ENCODE data around the gene KRTAP16-1. TPM values are rescaled to one million over a fixed set of nuclear protein-coding genes. Genes with fewer than 3 reads are reported as not detected.
"Not testable (repeated sequence)": the region's sequence is repeated elsewhere in the genome, so short reads cannot be mapped to it uniquely, and the experiment has no call there.

The KRTAP16-1 gene
- total and polyA plus RNA-seq, 5 donors, result not detected

DNA sequence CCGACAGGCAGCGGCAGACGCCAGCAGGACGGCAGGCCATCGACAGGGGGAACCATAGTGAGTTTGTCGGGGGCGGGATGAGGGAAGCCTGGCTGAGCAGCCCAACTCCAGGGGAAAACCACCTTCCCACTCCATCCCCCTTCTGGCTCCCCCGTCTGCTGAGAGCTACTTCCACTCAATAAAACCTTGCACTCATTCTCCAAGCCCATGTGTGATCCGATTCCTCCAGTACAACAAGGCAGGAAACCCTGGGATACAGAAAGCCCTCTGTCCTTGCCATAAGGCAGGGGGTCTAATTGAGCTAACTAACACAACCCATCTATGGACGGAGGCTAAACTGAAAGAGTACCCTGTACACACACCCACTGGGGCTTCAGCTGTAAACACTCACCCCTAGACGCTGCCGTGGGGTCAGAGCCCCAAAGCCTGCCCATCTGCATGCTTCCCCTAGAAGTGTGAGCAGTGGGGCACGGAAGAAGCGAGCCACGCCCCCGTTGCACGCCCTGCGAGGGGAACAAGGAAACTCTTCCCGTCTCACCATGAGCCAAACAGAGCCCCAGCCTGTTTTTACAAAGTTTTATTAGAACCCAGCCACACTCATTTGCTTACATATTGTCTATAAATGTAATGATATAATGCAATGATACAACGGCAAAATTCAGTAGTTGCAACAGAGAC, 10.5 kb downstream of the KRTAP16-1 start:
- Histone ChIP-seq H3K9me3 (ENCODE audit: control insufficient read depth, low read length) (no peaks in the 10 kb centered on the region), H3K4me1 (ENCODE audit: control insufficient read depth, insufficient read depth, low read length) (no peaks in the 10 kb centered on the region), H3K4me3 (ENCODE audit: low read length) (no peak overlapping the region), H3K27ac (ENCODE audit: low read length) (no peak overlapping the region), H3K27me3 (ENCODE audit: control insufficient read depth, insufficient read depth) (no peaks in the 10 kb centered on the region)
- DNase-seq, result no peak
- WGBS, result 84% methylated on average over 20 of the region's 20 CpGs
- intact Hi-C loops (cut with DNase I), result no loop called here
- no peak for ATAC-seq

DNA sequence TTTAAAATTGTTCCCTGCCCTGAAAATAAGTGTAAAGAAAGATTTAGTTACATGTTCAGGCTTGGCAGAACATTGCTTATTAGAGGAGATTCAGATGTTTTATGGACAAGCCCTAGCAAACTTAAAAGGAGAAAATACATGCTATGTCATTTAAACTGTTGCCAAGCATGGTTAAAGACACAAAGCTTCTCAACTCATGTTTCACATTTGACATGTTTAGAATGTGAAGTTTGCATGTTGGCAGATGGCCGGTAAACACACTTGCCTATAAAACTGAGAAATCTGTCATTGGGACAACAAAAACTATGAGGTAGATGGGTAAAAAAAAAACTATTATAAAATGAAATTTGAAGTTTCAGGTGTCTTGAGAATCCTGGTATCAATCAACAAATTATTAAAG, 12.3 kb downstream of the KRTAP16-1 start:
- no peaks in the 10 kb centered on the region for H3K27me3 ChIP-seq (ENCODE audit: control insufficient read depth, insufficient read depth)
- 90% methylated on average over 1 of the region's 1 CpG for WGBS
- H3K4me1 ChIP-seq (ENCODE audit: control insufficient read depth, insufficient read depth, low read length), result no peaks in the 10 kb centered on the region
- DNase-seq, result no peak
- H3K27ac ChIP-seq (ENCODE audit: low read length), result no peak overlapping the region
- no peaks in the 10 kb centered on the region for H3K9me3 ChIP-seq (ENCODE audit: control insufficient read depth, low read length)
- no peak overlapping the region for H3K4me3 ChIP-seq (ENCODE audit: low read length)
- ATAC-seq, result no peak
- intact Hi-C loops (cut with DNase I), result no loop called here

DNA sequence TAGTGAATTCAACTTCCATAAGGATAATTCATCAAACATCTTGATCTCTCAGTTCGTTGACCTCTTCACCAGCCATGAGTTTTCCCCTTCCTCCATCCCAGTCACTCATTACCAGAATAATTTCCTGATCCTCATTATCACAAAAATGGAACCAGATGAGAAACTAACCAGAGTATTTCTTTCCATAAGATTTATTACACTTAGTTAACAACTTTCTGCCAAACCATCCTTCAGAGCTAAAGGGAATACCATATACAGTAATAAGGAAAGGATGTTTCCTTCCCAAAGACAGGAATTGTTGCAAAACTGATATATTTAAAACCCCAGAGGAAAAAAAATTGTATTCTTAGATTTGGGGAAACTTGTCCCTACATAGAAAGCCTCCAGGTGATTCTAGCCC, 15.1 kb downstream of the KRTAP16-1 start:
- Histone ChIP-seq H3K4me1 (ENCODE audit: control insufficient read depth, insufficient read depth, low read length) (no peaks in the 10 kb centered on the region), H3K27ac (ENCODE audit: low read length) (no peak overlapping the region), H3K9me3 (ENCODE audit: control insufficient read depth, low read length) (no peaks in the 10 kb centered on the region), H3K4me3 (ENCODE audit: low read length) (no peak overlapping the region), H3K27me3 (ENCODE audit: control insufficient read depth, insufficient read depth) (no peaks in the 10 kb centered on the region)
- ATAC-seq, result no peak
- no peak for DNase-seq
- 79% methylated on average over 1 of the region's 1 CpG for WGBS
- intact Hi-C loops (cut with DNase I), result no loop called here

DNA sequence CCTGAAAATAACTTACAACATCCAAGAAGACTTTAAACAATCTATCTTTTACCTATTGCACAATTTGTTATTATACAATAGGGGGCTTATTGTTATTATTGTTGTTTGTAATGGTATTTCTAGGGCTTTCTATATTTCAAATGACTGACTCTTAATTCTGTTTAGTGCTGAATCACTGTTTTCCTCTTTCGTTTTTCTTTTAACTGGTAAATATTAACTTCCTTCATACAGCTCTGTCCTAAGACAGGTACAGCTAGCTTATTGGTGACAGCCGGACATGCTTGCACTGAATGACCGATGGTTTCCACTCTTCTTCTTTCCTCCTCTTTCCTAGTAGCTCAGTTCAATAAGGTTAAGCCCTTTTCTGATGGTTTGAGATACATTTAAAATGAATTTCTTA, 22.1 kb downstream of the KRTAP16-1 start:
- DNase-seq, result no peak
- intact Hi-C loops (cut with DNase I), result no loop called here
- Histone ChIP-seq H3K4me3 (ENCODE audit: low read length) (no peak overlapping the region), H3K27ac (ENCODE audit: low read length) (no peak overlapping the region), H3K4me1 (ENCODE audit: control insufficient read depth, insufficient read depth, low read length) (no peaks in the 10 kb centered on the region), H3K27me3 (ENCODE audit: control insufficient read depth, insufficient read depth) (no peaks in the 10 kb centered on the region), H3K9me3 (ENCODE audit: control insufficient read depth, low read length) (no peaks in the 10 kb centered on the region)
- WGBS, result 79% methylated on average over 3 of the region's 3 CpGs
- no peak for ATAC-seq

DNA sequence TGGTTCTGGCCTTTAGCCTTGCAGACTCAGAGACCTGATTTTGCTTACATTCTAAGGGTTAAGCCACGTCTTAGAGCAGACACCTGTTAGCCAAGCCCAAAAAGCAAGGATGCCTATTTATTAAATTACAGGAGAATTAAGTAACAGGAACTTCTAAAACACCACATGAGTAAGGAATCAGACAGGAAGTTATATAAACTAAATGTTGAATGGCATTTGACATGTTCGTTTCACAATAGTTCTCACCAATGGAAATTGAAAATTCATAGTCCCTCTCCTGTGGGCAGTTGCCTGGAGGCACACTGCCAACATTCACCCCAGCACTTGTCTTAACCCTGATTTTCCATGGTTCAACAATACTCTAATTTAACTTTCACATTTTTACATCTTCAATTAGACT, 24.6 kb downstream of the KRTAP16-1 start:
- no peaks in the 10 kb centered on the region for H3K9me3 ChIP-seq (ENCODE audit: control insufficient read depth, low read length)

DNA sequence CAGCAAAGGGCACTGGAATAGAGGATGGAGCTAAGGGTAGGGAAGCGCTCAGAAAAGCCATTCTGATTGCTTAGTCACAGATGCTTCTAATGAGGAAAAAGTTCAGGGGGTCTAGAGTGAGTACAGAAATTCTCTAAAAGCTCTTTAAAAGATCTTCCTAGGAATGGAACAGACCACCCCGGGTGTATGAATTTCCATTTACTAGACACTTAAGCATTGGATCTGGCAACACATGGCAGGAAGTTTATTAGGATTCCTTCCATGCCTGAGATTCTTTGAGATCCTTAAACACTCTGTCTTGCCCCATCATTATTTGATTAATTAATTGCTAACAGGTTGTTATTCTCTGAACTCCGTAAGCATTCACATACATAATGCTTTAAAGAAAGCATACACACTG, 25.1 kb downstream of the KRTAP16-1 start:
- intact Hi-C loops (cut with DNase I), result no loop called here
- H3K27me3 ChIP-seq (ENCODE audit: control insufficient read depth, insufficient read depth), result peaks cover 3% of the 10 kb centered on the region
- no peak for DNase-seq
- H3K27ac ChIP-seq (ENCODE audit: low read length), result no peak overlapping the region
- H3K4me1 ChIP-seq (ENCODE audit: control insufficient read depth, insufficient read depth, low read length), result no peaks in the 10 kb centered on the region
- no peak overlapping the region for H3K4me3 ChIP-seq (ENCODE audit: low read length)
- no peaks in the 10 kb centered on the region for H3K9me3 ChIP-seq (ENCODE audit: control insufficient read depth, low read length)
- ATAC-seq, result no peak
- 46% methylated on average over 3 of the region's 3 CpGs for WGBS

More for the DNA sequence above, 24.6 kb downstream of the KRTAP16-1 start:
- Histone ChIP-seq H3K27ac (ENCODE audit: low read length) (no peak overlapping the region), H3K27me3 (ENCODE audit: control insufficient read depth, insufficient read depth) (peaks cover 3% of the 10 kb centered on the region), H3K4me3 (ENCODE audit: low read length) (no peak overlapping the region), H3K4me1 (ENCODE audit: control insufficient read depth, insufficient read depth, low read length) (no peaks in the 10 kb centered on the region)
- intact Hi-C loops (cut with DNase I), result no loop called here
- 35% methylated on average over 2 of the region's 2 CpGs for WGBS
- ATAC-seq, result no peak
- DNase-seq, result no peak

DNA sequence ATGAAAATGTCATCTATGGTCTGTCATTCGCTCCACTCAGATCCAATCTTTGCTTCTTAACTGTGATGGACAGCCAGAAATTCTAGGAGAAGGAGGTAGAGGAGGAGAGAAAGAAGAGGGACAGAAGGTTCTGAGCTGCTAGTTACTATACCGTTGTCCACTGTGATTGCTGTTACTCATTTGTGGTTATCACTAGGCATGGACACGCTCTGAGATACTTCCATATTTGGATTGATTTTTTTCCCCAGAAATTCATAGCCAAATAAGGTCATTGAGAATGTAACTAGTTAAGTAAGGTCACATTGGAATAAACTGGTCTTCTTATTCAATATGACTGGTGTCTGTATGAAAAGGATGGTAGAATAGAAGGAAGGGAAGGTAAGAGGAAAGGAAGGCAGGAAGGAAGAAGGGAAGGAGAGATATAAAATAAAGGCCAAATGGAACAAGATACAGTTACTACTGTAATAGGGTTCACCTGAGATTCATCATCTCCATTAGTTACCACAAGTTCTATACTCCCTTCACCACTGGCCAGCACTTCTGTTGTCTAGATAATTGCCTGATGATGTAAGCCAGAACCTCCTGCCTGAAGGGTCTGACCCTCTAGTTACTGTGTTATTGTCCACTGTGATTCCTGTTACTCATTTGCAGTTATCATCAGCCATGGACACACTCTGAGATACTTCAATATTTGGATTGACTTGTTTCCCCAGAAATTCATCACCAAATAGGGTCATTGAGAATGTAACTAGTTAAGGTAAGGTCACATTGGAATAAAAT, 30.7 kb downstream of the KRTAP16-1 start:
- intact Hi-C loops (cut with DNase I), result no loop called here

DNA sequence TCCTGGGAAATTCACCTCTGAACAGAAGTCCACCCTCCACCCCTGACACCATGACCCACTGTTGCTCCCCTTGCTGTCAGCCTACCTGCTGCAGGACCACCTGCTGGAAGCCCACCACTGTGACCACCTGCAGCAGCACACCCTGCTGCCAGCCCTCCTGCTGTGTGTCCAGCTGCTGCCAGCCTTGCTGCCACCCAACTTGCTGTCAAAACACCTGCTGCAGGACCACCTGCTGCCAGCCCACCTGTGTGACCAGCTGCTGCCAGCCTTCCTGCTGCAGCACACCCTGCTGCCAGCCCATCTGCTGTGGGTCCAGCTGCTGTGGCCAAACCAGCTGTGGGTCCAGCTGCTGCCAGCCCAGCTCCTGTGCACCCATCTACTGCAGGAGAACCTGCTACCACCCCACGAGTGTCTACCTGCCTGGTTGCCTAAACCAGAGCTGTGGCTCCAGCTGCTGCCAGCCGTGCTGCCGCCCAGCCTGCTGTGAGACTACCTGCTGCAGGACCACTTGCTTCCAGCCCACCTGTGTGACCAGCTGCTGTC, 33.4 kb downstream of the KRTAP16-1 start, which contains the start of gene KRTAP9-7:
Gene KRTAP9-7 (plus strand): TSS at position 51 of the 543 bp plus-strand sequence. CDS start 0 bp downstream, at position 51.
- DNase-seq; H3K9me3 ChIP-seq (ENCODE audit: control insufficient read depth, low read length); ATAC-seq; H3K27me3 ChIP-seq (ENCODE audit: control insufficient read depth, insufficient read depth); H3K4me3 ChIP-seq (ENCODE audit: low read length); intact Hi-C loops (cut with DNase I); H3K4me1 ChIP-seq (ENCODE audit: control insufficient read depth, insufficient read depth, low read length); H3K27ac ChIP-seq (ENCODE audit: low read length): not testable (repeated sequence)
- 86% methylated on average over 3 of the region's 3 CpGs for WGBS

More for the DNA sequence above, 30.7 kb downstream of the KRTAP16-1 start:
- Histone ChIP-seq H3K4me3 (ENCODE audit: low read length) (no peak overlapping the region), H3K4me1 (ENCODE audit: control insufficient read depth, insufficient read depth, low read length) (no peaks in the 10 kb centered on the region), H3K9me3 (ENCODE audit: control insufficient read depth, low read length) (no peaks in the 10 kb centered on the region), H3K27me3 (ENCODE audit: control insufficient read depth, insufficient read depth) (peaks cover 3% of the 10 kb centered on the region), H3K27ac (ENCODE audit: low read length) (no peak overlapping the region)
- DNase-seq, result no peak
- 82% methylated on average over 3 of the region's 3 CpGs for WGBS
- no peak for ATAC-seq

DNA sequence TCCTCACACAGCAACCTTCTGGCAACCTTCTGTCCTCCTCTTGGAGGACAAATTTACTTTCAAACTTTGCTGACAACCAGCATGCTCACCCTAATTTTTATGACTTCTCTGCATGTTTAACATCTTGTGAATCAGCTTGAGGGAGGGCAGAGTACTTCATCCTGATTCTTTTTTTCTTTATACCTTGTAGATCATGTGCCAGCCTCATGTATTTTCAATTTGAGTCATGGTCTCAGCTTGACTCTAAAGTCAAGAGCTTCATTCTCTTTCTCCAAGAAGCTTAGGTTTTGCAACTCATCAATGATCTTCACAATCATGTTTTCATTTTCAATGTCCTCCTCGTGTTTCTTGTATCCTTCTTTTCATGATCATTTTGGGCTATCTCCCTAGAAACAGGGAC, 37.3 kb downstream of the KRTAP16-1 start:
- Histone ChIP-seq H3K4me3 (ENCODE audit: low read length) (no peak overlapping the region), H3K9me3 (ENCODE audit: control insufficient read depth, low read length) (no peaks in the 10 kb centered on the region), H3K27ac (ENCODE audit: low read length) (no peak overlapping the region), H3K4me1 (ENCODE audit: control insufficient read depth, insufficient read depth, low read length) (no peaks in the 10 kb centered on the region), H3K27me3 (ENCODE audit: control insufficient read depth, insufficient read depth) (no peaks in the 10 kb centered on the region)
- ATAC-seq, result no peak
- intact Hi-C loops (cut with DNase I), result no loop called here
- no CpG with 5 or more reads among the region's 1 CpG for WGBS
- DNase-seq, result no peak

DNA sequence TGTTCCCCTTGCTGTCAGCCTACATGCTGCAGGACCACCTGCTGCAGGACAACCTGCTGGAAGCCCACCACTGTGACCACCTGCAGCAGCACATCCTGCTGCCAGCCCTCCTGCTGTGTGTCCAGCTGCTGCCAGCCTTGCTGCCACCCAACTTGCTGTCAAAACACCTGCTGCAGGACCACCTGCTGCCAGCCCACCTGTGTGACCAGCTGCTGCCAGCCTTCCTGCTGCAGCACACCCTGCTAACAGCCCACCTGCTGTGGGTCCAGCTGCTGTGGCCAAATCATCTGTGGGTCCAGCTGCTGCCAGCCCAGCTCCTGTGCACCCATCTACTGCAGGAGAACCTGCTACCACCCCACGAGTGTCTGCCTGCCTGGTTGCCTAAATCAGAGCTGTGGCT, 37.8 kb downstream of the KRTAP16-1 start:
- H3K4me3 ChIP-seq (ENCODE audit: low read length); ATAC-seq: not testable (repeated sequence)

DNA sequence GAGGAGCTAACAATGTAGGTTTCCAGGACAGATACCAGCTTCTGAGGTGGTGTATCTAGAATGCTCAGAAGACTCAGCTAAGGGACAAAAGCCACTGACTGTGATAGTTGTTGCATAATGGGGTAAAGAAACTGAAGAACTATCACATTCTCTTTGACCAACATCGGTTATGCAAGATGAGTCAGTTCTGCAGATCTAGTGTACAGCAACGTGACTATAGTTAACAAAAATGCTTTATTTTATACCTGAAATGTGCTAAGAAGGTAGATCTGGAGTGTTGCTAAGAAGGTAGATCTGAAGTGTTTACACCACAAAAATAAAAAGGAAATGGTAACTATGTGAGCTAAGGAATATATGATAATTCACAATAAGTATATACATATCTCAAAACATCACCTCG, 41.4 kb downstream of the KRTAP16-1 start:
- H3K9me3 ChIP-seq (ENCODE audit: control insufficient read depth, low read length), result no peaks in the 10 kb centered on the region
- no peaks in the 10 kb centered on the region for H3K4me1 ChIP-seq (ENCODE audit: control insufficient read depth, insufficient read depth, low read length)
- H3K27me3 ChIP-seq (ENCODE audit: control insufficient read depth, insufficient read depth), result no peaks in the 10 kb centered on the region
- DNase-seq (no peak), ATAC-seq (no peak)
- no peak overlapping the region for H3K27ac ChIP-seq (ENCODE audit: low read length)
- no CpG with 5 or more reads among the region's 3 CpGs for WGBS
- H3K4me3 ChIP-seq (ENCODE audit: low read length), result no peak overlapping the region
- intact Hi-C loops (cut with DNase I), result no loop called here

More for the DNA sequence above, 37.8 kb downstream of the KRTAP16-1 start:
- H3K9me3 ChIP-seq (ENCODE audit: control insufficient read depth, low read length); H3K27me3 ChIP-seq (ENCODE audit: control insufficient read depth, insufficient read depth); H3K4me1 ChIP-seq (ENCODE audit: control insufficient read depth, insufficient read depth, low read length); DNase-seq; intact Hi-C loops (cut with DNase I); H3K27ac ChIP-seq (ENCODE audit: low read length): not testable (repeated sequence)
- WGBS, result no CpG with 5 or more reads among the region's 1 CpG
